ENCODE data around the gene NAGS. TPM values are rescaled to one million over a fixed set of nuclear protein-coding genes. Genes with fewer than 3 reads are reported as not detected.

NAGS gene, protein sequence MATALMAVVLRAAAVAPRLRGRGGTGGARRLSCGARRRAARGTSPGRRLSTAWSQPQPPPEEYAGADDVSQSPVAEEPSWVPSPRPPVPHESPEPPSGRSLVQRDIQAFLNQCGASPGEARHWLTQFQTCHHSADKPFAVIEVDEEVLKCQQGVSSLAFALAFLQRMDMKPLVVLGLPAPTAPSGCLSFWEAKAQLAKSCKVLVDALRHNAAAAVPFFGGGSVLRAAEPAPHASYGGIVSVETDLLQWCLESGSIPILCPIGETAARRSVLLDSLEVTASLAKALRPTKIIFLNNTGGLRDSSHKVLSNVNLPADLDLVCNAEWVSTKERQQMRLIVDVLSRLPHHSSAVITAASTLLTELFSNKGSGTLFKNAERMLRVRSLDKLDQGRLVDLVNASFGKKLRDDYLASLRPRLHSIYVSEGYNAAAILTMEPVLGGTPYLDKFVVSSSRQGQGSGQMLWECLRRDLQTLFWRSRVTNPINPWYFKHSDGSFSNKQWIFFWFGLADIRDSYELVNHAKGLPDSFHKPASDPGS
- 0.75 and 1.5 TPM in 2 replicates for total RNA-seq (2013; cell fraction: nucleolus; rRNA removed)
- total RNA-seq (2014; rRNA removed) (0.65 and 0.90 TPM in 2 replicates), total RNA-seq (2014; rRNA removed; fragmentation: Illumina TruSeq; extraction: Trizol) (0.46 and 0.58 TPM in 2 replicates), total RNA-seq (2021) (0.64 TPM in 2 replicates), polyA plus RNA-seq (2011; rRNA removed) (0.58 and 0.80 TPM in 2 replicates), polyA plus RNA-seq (2014; fragmentation: Illumina TruSeq; extraction: Trizol) (0.53 TPM in 1 of 2 replicates, not detected in the other), polyA plus RNA-seq (2014; fragmentation: Nextera tagmentation; extraction: Ambion mirVana) (under 1 TPM in 1 of 2 experiments, not detected in 1; 0.11 TPM), polyA plus RNA-seq (2014; rRNA removed) (0.38 and 0.55 TPM in 2 replicates), polyA plus RNA-seq (2016; fragmentation: Nextera tagmentation; extraction: Ambion mirVana) (1 to 10 TPM in 1 of 2 experiments, under 1 TPM in 1; 0.72 to 1.6 TPM), polyA minus RNA-seq (2011; rRNA and poly(A)+ RNA removed) (0.66 and 1.2 TPM in 2 replicates), Bru-seq, nascent RNA (percentile 34 among the genes with signal in this experiment), BruChase-seq, experiment 1, labeled RNA remaining after a 6-hour chase (percentile 14 among the genes with signal in this experiment), BruChase-seq, experiment 2, labeled RNA remaining after a 2-hour chase (percentile 38 among the genes with signal in this experiment)
- 0.21 TPM for polyA plus RNA-seq (2011; ENCODE audit: low read depth)
- polyA plus RNA-seq (2011; cell fraction: cytosol; rRNA removed), result 0.70 and 1.3 TPM in 2 replicates
- polyA plus RNA-seq (2011; cell fraction: nucleus; rRNA removed), result 0.57 and 0.87 TPM in 2 replicates
- 0.39 and 0.77 TPM in 2 replicates for polyA plus RNA-seq (2012)
- 0.42 TPM in 1 of 2 replicates, not detected in the other for polyA minus RNA-seq (2011; cell fraction: cytosol; rRNA and poly(A)+ RNA removed)
- polyA minus RNA-seq (2011; cell fraction: nucleus; rRNA and poly(A)+ RNA removed), result 0.96 and 0.97 TPM in 2 replicates
- long read RNA-seq, experiment 1, result 0 reads
- long read RNA-seq, experiment 2, partial matches to known transcripts, result 0 of 1 reads
- long read RNA-seq, experiment 2, other reads (novel, unspliced or antisense), result 1 of 1 reads

GRCh38 chr17:44004077-44004760 is at the start of gene NAGS:
Gene NAGS, plus strand, starts transcription at chr17:44004622. Its CDS starts 42 bp downstream, at chr17:44004664.
- POLR2A ChIA-PET, result interaction anchor here (0.5 kb wide), 1 partner anchor 135 kb away, joined by 4 read pairs; no protein-coding TSS in a partner anchor
- TF ChIP-seq SUZ12 (IDR thresholded peaks at IDR 0.05; ENCODE audit: unreplicated experiment) (peak; percentile 40), EZH2 (IDR thresholded peaks at IDR 0.05; ENCODE audit: borderline replicate concordance, control insufficient read depth, low read depth, low read length) (no peak), TCF12 (IDR thresholded peaks at IDR 0.05; ENCODE audit: low read depth, low read length) (no peak), KDM1A (IDR thresholded peaks at IDR 0.05; ENCODE audit: borderline replicate concordance) (no peak), IRF4 (IDR thresholded peaks at IDR 0.05; ENCODE audit: low read depth, low read length) (no peak), SREBF1 (IDR thresholded peaks at IDR 0.05; ENCODE audit: low read length) (no peak)
- TF ChIP-seq, protein P1, sequence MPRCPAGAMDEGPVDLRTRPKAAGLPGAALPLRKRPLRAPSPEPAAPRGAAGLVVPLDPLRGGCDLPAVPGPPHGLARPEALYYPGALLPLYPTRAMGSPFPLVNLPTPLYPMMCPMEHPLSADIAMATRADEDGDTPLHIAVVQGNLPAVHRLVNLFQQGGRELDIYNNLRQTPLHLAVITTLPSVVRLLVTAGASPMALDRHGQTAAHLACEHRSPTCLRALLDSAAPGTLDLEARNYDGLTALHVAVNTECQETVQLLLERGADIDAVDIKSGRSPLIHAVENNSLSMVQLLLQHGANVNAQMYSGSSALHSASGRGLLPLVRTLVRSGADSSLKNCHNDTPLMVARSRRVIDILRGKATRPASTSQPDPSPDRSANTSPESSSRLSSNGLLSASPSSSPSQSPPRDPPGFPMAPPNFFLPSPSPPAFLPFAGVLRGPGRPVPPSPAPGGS (IDR thresholded peaks at IDR 0.05; ENCODE audit: borderline replicate concordance, insufficient read depth, low read depth, low read length, poor library complexity, severe bottlenecking), result no peak
- Histone ChIP-seq H3K4me3 (no peak within 1 kb of the TSS), H3K27ac (ENCODE audit: control insufficient read depth, insufficient read depth) (no peak within 1 kb of the TSS), H4K20me1 (ENCODE audit: control insufficient read depth, insufficient read depth) (no peaks in the 10 kb centered on the region; the same call in 1 of the 2 replicates), H2AFZ (ENCODE audit: control insufficient read depth, low read depth, low read length) (no peak within 1 kb of the TSS), H3K9ac (ENCODE audit: control insufficient read depth, insufficient read depth, low read length) (no peak within 1 kb of the TSS), H3K9me3 (replicated peaks; ENCODE audit: control insufficient read depth, insufficient read depth, low read length) (no peaks in the 10 kb centered on the region), H3K27me3 (replicated peaks in 1 of 2; ENCODE audit: control insufficient read depth in 2 of 2, insufficient read depth in 2 of 2, low read length in 1 of 2) (peaks cover 10% of the 10 kb centered on the region in 2 experiments), H3K4me1 (ENCODE audit: control insufficient read depth, insufficient read depth, low read length) (peaks cover 7% of the 10 kb centered on the region), H3K79me2 (ENCODE audit: control insufficient read depth, insufficient read depth, low read length) (no peaks in the 10 kb centered on the region), H3K4me2 (ENCODE audit: control insufficient read depth, insufficient read depth) (no peak within 1 kb of the TSS; the same call in 1 of the 2 replicates), H3K36me3 (ENCODE audit: control insufficient read depth in 2 of 2, insufficient read depth in 2 of 2, low read length in 1 of 2) (no peaks in the 10 kb centered on the region)
- no peak for FAIRE-seq
- no TSS peak for BruUV-seq (replicated peaks)
- DNase-seq (ENCODE audit: low read depth, low spot score), result no peak
- intact Hi-C loops (cut with micrococcal nuclease; ENCODE audit: unreplicated experiment) (no loop called here), in situ Hi-C loops (cut with MboI) (loop anchor here (25.0 kb wide), 1 partner anchor 792 kb away; the partner anchor contains the start of gene TMEM106A)
- CTCF ChIA-PET, result interaction anchor here (1.6 kb wide), 1 partner anchor 37 kb away, joined by 3 read pairs; no protein-coding TSS in a partner anchor
- WGBS (ENCODE audit: insufficient coverage, insufficient replicate concordance, low lambda C conversion rate, missing lambda C conversion rate), result 16% methylated on average over 16 of the region's 25 CpGs
- SMC1A ChIA-PET (ENCODE audit: uncharacterized antibody, unreplicated experiment), result no interaction called here
- ATAC-seq, result no peak
- RAD21 ChIA-PET (ENCODE audit: unreplicated experiment), result no interaction called here

All from GM12878 (cell line).